Liver (tissue), 9 donors: ENCODE results near the gene HIVEP3. TPM values are rescaled to one million over a fixed set of nuclear protein-coding genes. Genes with fewer than 3 reads are reported as not detected.

Source experiments
- DNase-seq: peaks from one replicate; pipeline ENCODE4 v3.0.0-alpha.2; 2017; ENCODE audit warnings: low spot score
- H3K27ac ChIP-seq, 2 donors: one replicate each; pipeline ENCODE4 v1.7.0; 2013; ENCODE audit warnings: inconsistent platforms in 2 of 2, low read length in 2 of 2, control low read depth in 1 of 2, low read depth in 1 of 2, mild to moderate bottlenecking in 1 of 2
- H3K27me3 ChIP-seq, 4 donors: one replicate each; pipeline versions ENCODE4 v1.6.1 to v1.7.0; 2013; ENCODE audit warnings: low read length in 3 of 4, inconsistent platforms in 1 of 4, mild to moderate bottlenecking in 1 of 4, moderate library complexity in 1 of 4; ENCODE audit not compliant: control insufficient read depth in 4 of 4, insufficient read depth in 4 of 4
- H3K36me3 ChIP-seq, 4 donors: one replicate each; pipeline versions ENCODE4 v1.6.1 to v1.7.0; 2013; ENCODE audit warnings: low read length in 3 of 4, mild to moderate bottlenecking in 3 of 4, low read depth in 1 of 4, moderate library complexity in 1 of 4; ENCODE audit not compliant: control insufficient read depth in 4 of 4, insufficient read depth in 3 of 4
- H3K4me1 ChIP-seq, 4 donors: one replicate each; pipeline versions ENCODE4 v1.6.1 to v1.7.0; 2013; ENCODE audit warnings: low read length in 3 of 4, mild to moderate bottlenecking in 3 of 4, moderate library complexity in 1 of 4; ENCODE audit not compliant: control insufficient read depth in 4 of 4, insufficient read depth in 4 of 4
- H3K4me3 ChIP-seq, 3 donors: one replicate each; pipeline versions ENCODE4 v1.6.1 to v1.7.0; 2013; ENCODE audit warnings: low read length in 3 of 3, control low read depth in 1 of 3, low read depth in 1 of 3, mild to moderate bottlenecking in 1 of 3
- H3K9ac ChIP-seq, 2 donors: one replicate each; pipeline ENCODE4 v1.7.0; 2013; ENCODE audit warnings: low read length in 2 of 2, mild to moderate bottlenecking in 2 of 2, moderate library complexity in 2 of 2, control low read depth in 1 of 2, low read depth in 1 of 2
- H3K9me3 ChIP-seq, 4 donors: one replicate each; pipeline versions ENCODE4 v1.6.1 to v1.7.0; 2013; ENCODE audit warnings: low read length in 3 of 4; ENCODE audit not compliant: control insufficient read depth in 4 of 4
- EGR1 ChIP-seq, 2 donors: IDR thresholded peaks; 2 replicates each; pipeline ENCODE4 v1.6.1; 2016 to 2018; ENCODE audit warnings: antibody characterized with exemption in 2 of 2, low read depth in 2 of 2
- FOXA1 ChIP-seq: IDR thresholded peaks from 2 replicates; pipeline ENCODE4 v1.6.1; 2016; ENCODE audit warnings: antibody characterized with exemption
- FOXA2 ChIP-seq: IDR thresholded peaks from 2 replicates; pipeline ENCODE4 v1.6.1; 2016; ENCODE audit warnings: antibody characterized with exemption
- GABPA ChIP-seq, 2 donors: IDR thresholded peaks in 1 of 2; conservative IDR thresholded peaks in 1 of 2; 2 replicates each; pipeline ENCODE4 v1.6.1; 2016; ENCODE audit warnings: antibody characterized with exemption in 2 of 2, mild to moderate bottlenecking in 1 of 2, moderate library complexity in 1 of 2
- HNF4A ChIP-seq, 2 donors: conservative IDR thresholded peaks; 2 replicates each; pipeline ENCODE4 v1.6.1; 2016; ENCODE audit warnings: antibody characterized with exemption in 2 of 2, mild to moderate bottlenecking in 2 of 2
- HNF4G ChIP-seq: IDR thresholded peaks from 2 replicates; pipeline ENCODE4 v1.6.1; 2016; ENCODE audit warnings: antibody characterized with exemption
- JUND ChIP-seq, 2 donors: IDR thresholded peaks; 2 replicates each; pipeline ENCODE4 v1.6.1; 2016; ENCODE audit warnings: antibody characterized with exemption in 2 of 2
- NR2F2 ChIP-seq: IDR thresholded peaks from 2 replicates; pipeline ENCODE4 v1.6.1; 2016; ENCODE audit warnings: antibody characterized with exemption
- RAD21 ChIP-seq, 2 donors: IDR thresholded peaks; 2 replicates each; pipeline ENCODE4 v1.6.1; 2016; ENCODE audit warnings: antibody characterized with exemption in 2 of 2, mild to moderate bottlenecking in 2 of 2
- RXRA ChIP-seq, 2 donors: IDR thresholded peaks; 2 replicates each; pipeline ENCODE4 v1.6.1; 2017 to 2018; ENCODE audit warnings: antibody characterized with exemption in 2 of 2, mild to moderate bottlenecking in 1 of 2
- SP1 ChIP-seq: IDR thresholded peaks from 2 replicates; pipeline ENCODE4 v1.6.1; 2018; ENCODE audit warnings: antibody characterized with exemption, mild to moderate bottlenecking
- TAF1 ChIP-seq: conservative IDR thresholded peaks from 2 replicates; pipeline ENCODE4 v1.6.1; 2016; ENCODE audit warnings: antibody characterized with exemption, mild to moderate bottlenecking
- YY1 ChIP-seq: IDR thresholded peaks from 2 replicates; pipeline ENCODE4 v1.6.1; 2016; ENCODE audit warnings: antibody characterized with exemption, mild to moderate bottlenecking
- WGBS: extraction: QIAGEN DNeasy Blood & Tissue Kit; methylation state at CpG from one replicate; pipeline ENCODE4 v1.1.7; 2013; 5-methylcytosine and 5-hydroxymethylcytosine counted together
- polyA plus RNA-seq, 2 donors: library from polyadenylated mRNA; stranded (reverse) in 1 of 2; unstranded in 1 of 2; fragments of 200-250 nt in 1 of 2; fragments of >200 nt in 1 of 2; fragmentation: Nextera tagmentation in 1 of 2; extraction: Ambion mirVana in 1 of 2; gene quantifications; one replicate each; pipeline versions ENCODE4 v1.2.1 to v1.2.3, GENCODE V29; 2013 to 2015
- total RNA-seq, 2 donors: library from RNA; depleted of rRNA; stranded (reverse); fragments of >200 nt; gene quantifications; one replicate each; pipeline ENCODE4 v1.2.3, GENCODE V29; 2014
- TF ChIP-seq, protein P1 (sequence below): IDR thresholded peaks from 2 replicates; pipeline ENCODE4 v1.6.1; 2016; ENCODE audit warnings: antibody characterized with exemption
- TF ChIP-seq, protein P2 (sequence below): IDR thresholded peaks from 2 replicates; pipeline ENCODE4 v1.6.1; 2016; ENCODE audit warnings: antibody characterized with exemption, mild to moderate bottlenecking
- TF ChIP-seq, protein P3 (sequence below): IDR thresholded peaks from 2 replicates; pipeline ENCODE4 v1.6.1; 2016; ENCODE audit warnings: antibody characterized with exemption
- TF ChIP-seq, protein P4 (sequence below): fragments of 150-350 bp; IDR thresholded peaks from 2 replicates; pipeline ENCODE4 v1.5.1; 2017; ENCODE audit warnings: improper control_type of control experiment, low read depth, low read length; ENCODE audit not compliant: missing input control
- TF ChIP-seq, protein P5 (sequence below): IDR thresholded peaks from 2 replicates; pipeline ENCODE4 v1.6.1; 2016; ENCODE audit warnings: antibody characterized with exemption
- donor health status: healthy.
- donor health status: healthy.
- donor health status: healthy.
- donor health status: healthy.
- donor health status: healthy.

The HIVEP3 gene
- total and polyA plus RNA-seq, 4 donors: 0.93 to 1.6 (median 1.4) TPM

DNA sequence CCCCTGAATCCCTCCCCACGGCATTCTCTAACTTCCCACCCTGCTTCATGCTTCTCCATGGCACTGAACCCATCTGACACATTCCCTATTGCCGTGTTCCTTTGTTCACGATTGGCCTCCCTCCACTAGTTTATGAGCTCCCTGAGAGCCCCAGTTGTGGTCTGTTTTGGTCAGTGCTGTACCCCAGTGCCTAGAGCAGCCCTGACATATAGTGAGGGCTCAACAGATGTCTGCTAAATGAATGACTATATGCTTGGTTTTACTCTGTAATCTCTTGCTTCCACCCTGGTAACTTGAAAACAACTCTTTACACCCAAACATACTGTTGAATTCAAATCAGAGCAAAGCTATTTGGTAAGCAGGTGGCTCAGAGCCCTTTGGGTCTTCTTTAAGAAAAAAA, 263.1 kb downstream of the HIVEP3 start:
- Histone ChIP-seq H3K4me1 (peaks cover 0 to 11% (median 2%) of the 10 kb centered on the region in 4 donors), H3K27me3 (no peaks in the 10 kb centered on the region), H3K36me3 (no peaks in the 10 kb centered on the region), H3K9me3 (no peaks in the 10 kb centered on the region), H3K9ac (no peak overlapping the region), H3K4me3 (no peak overlapping the region), H3K27ac (no peak overlapping the region)
- no peak for DNase-seq
- 97% methylated on average over 3 of the region's 3 CpGs for WGBS
- TF ChIP-seq, protein P1, sequence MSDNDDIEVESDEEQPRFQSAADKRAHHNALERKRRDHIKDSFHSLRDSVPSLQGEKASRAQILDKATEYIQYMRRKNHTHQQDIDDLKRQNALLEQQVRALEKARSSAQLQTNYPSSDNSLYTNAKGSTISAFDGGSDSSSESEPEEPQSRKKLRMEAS: no peak
- TF ChIP-seq TAF1: no peak

DNA sequence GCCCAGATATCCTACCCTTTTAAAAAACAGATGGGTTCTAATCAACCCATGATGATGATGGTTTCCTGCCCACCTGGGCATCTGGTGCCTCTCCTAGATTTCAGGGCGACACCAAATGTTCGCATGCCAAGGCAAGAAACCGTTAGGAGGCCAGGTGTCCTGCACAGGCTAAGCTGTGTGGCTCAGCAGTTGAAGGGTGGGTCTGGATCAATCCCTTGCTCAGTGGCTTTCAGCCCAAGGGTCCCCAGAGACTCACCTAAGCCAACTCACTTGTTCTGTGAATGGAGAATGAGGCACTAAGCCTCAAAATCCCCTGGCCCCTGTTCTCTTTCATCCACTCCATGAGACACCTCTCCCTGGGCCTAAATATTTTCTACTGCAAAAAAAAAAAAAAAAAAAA, 265.1 kb downstream of the HIVEP3 start:
- TF ChIP-seq, protein P2, sequence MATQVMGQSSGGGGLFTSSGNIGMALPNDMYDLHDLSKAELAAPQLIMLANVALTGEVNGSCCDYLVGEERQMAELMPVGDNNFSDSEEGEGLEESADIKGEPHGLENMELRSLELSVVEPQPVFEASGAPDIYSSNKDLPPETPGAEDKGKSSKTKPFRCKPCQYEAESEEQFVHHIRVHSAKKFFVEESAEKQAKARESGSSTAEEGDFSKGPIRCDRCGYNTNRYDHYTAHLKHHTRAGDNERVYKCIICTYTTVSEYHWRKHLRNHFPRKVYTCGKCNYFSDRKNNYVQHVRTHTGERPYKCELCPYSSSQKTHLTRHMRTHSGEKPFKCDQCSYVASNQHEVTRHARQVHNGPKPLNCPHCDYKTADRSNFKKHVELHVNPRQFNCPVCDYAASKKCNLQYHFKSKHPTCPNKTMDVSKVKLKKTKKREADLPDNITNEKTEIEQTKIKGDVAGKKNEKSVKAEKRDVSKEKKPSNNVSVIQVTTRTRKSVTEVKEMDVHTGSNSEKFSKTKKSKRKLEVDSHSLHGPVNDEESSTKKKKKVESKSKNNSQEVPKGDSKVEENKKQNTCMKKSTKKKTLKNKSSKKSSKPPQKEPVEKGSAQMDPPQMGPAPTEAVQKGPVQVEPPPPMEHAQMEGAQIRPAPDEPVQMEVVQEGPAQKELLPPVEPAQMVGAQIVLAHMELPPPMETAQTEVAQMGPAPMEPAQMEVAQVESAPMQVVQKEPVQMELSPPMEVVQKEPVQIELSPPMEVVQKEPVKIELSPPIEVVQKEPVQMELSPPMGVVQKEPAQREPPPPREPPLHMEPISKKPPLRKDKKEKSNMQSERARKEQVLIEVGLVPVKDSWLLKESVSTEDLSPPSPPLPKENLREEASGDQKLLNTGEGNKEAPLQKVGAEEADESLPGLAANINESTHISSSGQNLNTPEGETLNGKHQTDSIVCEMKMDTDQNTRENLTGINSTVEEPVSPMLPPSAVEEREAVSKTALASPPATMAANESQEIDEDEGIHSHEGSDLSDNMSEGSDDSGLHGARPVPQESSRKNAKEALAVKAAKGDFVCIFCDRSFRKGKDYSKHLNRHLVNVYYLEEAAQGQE: no peak
- no peak for TF ChIP-seq TAF1
- no peak for TF ChIP-seq YY1
- no peak for TF ChIP-seq NR2F2
- no peak for TF ChIP-seq FOXA1
- TF ChIP-seq, protein P3, sequence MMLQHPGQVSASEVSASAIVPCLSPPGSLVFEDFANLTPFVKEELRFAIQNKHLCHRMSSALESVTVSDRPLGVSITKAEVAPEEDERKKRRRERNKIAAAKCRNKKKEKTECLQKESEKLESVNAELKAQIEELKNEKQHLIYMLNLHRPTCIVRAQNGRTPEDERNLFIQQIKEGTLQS: no peak
- no peak for TF ChIP-seq RAD21 (IDR thresholded peaks at IDR 0.05)
- no peak for TF ChIP-seq RXRA (IDR thresholded peaks at IDR 0.05)
- TF ChIP-seq, protein P1: no peak
- TF ChIP-seq, protein P4, sequence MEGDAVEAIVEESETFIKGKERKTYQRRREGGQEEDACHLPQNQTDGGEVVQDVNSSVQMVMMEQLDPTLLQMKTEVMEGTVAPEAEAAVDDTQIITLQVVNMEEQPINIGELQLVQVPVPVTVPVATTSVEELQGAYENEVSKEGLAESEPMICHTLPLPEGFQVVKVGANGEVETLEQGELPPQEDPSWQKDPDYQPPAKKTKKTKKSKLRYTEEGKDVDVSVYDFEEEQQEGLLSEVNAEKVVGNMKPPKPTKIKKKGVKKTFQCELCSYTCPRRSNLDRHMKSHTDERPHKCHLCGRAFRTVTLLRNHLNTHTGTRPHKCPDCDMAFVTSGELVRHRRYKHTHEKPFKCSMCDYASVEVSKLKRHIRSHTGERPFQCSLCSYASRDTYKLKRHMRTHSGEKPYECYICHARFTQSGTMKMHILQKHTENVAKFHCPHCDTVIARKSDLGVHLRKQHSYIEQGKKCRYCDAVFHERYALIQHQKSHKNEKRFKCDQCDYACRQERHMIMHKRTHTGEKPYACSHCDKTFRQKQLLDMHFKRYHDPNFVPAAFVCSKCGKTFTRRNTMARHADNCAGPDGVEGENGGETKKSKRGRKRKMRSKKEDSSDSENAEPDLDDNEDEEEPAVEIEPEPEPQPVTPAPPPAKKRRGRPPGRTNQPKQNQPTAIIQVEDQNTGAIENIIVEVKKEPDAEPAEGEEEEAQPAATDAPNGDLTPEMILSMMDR: no peak
- TF ChIP-seq, protein P5, sequence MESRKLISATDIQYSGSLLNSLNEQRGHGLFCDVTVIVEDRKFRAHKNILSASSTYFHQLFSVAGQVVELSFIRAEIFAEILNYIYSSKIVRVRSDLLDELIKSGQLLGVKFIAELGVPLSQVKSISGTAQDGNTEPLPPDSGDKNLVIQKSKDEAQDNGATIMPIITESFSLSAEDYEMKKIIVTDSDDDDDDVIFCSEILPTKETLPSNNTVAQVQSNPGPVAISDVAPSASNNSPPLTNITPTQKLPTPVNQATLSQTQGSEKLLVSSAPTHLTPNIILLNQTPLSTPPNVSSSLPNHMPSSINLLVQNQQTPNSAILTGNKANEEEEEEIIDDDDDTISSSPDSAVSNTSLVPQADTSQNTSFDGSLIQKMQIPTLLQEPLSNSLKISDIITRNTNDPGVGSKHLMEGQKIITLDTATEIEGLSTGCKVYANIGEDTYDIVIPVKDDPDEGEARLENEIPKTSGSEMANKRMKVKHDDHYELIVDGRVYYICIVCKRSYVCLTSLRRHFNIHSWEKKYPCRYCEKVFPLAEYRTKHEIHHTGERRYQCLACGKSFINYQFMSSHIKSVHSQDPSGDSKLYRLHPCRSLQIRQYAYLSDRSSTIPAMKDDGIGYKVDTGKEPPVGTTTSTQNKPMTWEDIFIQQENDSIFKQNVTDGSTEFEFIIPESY: no peak
- no peak for TF ChIP-seq FOXA2
- no peak for TF ChIP-seq HNF4G
- no peak for TF ChIP-seq HNF4A (conservative IDR thresholded peaks at IDR 0.05)
- no peak for TF ChIP-seq SP1
- no peak for TF ChIP-seq GABPA (IDR thresholded peaks at IDR 0.05 in 1 of 2, conservative IDR thresholded peaks at IDR 0.05 in 1 of 2)
- no peak for TF ChIP-seq JUND (IDR thresholded peaks at IDR 0.05)
- no peak for TF ChIP-seq EGR1 (IDR thresholded peaks at IDR 0.05; ENCODE audit: low read depth in 2 of 2)
- WGBS: 94% methylated on average over 3 of the region's 3 CpGs
- H3K4me1 ChIP-seq: peaks cover 0 to 2% (median 0%) of the 10 kb centered on the region in 4 donors
- H3K9me3 ChIP-seq: no peaks in the 10 kb centered on the region
- DNase-seq: no peak
- no peak overlapping the region for H3K9ac ChIP-seq
- no peak overlapping the region for H3K4me3 ChIP-seq
- no peaks in the 10 kb centered on the region for H3K27me3 ChIP-seq
- no peak overlapping the region for H3K27ac ChIP-seq
- no peaks in the 10 kb centered on the region for H3K36me3 ChIP-seq
